ENCODE measurements around the gene NECAB3.

DNA sequence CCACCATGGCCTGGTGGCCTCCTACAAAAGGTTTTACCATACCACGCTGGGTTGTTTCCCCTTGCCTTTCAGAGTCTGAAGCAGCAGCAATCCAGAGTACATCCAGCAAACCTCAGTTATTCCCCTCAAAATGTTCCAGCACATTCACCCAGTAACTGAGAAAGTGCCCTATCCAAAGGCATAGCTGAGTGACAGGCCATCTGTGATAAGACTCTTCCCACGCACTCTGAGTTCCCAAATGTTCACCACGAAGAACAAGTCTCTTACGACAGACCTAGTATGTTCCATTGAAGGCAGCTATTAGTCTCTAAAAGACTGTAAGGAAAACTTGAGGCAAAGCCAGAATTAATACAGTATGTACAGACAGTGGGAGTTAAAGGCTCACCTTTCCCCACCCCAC lies 43.7 kb downstream of the NECAB3 start:
- TF ChIP-seq, protein P1, sequence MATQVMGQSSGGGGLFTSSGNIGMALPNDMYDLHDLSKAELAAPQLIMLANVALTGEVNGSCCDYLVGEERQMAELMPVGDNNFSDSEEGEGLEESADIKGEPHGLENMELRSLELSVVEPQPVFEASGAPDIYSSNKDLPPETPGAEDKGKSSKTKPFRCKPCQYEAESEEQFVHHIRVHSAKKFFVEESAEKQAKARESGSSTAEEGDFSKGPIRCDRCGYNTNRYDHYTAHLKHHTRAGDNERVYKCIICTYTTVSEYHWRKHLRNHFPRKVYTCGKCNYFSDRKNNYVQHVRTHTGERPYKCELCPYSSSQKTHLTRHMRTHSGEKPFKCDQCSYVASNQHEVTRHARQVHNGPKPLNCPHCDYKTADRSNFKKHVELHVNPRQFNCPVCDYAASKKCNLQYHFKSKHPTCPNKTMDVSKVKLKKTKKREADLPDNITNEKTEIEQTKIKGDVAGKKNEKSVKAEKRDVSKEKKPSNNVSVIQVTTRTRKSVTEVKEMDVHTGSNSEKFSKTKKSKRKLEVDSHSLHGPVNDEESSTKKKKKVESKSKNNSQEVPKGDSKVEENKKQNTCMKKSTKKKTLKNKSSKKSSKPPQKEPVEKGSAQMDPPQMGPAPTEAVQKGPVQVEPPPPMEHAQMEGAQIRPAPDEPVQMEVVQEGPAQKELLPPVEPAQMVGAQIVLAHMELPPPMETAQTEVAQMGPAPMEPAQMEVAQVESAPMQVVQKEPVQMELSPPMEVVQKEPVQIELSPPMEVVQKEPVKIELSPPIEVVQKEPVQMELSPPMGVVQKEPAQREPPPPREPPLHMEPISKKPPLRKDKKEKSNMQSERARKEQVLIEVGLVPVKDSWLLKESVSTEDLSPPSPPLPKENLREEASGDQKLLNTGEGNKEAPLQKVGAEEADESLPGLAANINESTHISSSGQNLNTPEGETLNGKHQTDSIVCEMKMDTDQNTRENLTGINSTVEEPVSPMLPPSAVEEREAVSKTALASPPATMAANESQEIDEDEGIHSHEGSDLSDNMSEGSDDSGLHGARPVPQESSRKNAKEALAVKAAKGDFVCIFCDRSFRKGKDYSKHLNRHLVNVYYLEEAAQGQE (IDR thresholded peaks at IDR 0.05; ENCODE audit: insufficient replicate concordance, low read depth), result no peak
- TF ChIP-seq, protein P2, sequence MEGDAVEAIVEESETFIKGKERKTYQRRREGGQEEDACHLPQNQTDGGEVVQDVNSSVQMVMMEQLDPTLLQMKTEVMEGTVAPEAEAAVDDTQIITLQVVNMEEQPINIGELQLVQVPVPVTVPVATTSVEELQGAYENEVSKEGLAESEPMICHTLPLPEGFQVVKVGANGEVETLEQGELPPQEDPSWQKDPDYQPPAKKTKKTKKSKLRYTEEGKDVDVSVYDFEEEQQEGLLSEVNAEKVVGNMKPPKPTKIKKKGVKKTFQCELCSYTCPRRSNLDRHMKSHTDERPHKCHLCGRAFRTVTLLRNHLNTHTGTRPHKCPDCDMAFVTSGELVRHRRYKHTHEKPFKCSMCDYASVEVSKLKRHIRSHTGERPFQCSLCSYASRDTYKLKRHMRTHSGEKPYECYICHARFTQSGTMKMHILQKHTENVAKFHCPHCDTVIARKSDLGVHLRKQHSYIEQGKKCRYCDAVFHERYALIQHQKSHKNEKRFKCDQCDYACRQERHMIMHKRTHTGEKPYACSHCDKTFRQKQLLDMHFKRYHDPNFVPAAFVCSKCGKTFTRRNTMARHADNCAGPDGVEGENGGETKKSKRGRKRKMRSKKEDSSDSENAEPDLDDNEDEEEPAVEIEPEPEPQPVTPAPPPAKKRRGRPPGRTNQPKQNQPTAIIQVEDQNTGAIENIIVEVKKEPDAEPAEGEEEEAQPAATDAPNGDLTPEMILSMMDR (IDR thresholded peaks at IDR 0.05; ENCODE audit: insufficient read depth, low read length), result no peak
- TF ChIP-seq SPI1 (IDR thresholded peaks at IDR 0.05; ENCODE audit: borderline replicate concordance, low read depth), result no peak
- TF ChIP-seq POLR2AphosphoS5 (IDR thresholded peaks at IDR 0.05; ENCODE audit: low read depth), result no peak
- no peak for TF ChIP-seq GABPA (IDR thresholded peaks at IDR 0.05; ENCODE audit: low read depth)

Measured in HL-60 (cell line).